H1 (cell line): ENCODE results near the gene SCAMP5. TPM values are rescaled to one million over a fixed set of nuclear protein-coding genes. Genes with fewer than 3 reads are reported as not detected.

Experiments used
- FOSL1 ChIP-seq: IDR thresholded peaks from 2 replicates; pipeline ENCODE4 v1.6.1; 2011; ENCODE audit warnings: mild to moderate bottlenecking, low read depth, low read length, moderate library complexity; ENCODE audit not compliant: insufficient read depth
- HDAC2 ChIP-seq, 2 experiments: fragments of 300-600 bp in 1 of 2; sonication (generic) in 1 of 2; IDR thresholded peaks; 2 replicates each; pipeline ENCODE4 v1.6.1; 2011 to 2012; ENCODE audit warnings: low read depth in 2 of 2, low read length in 2 of 2, mild to moderate bottlenecking in 2 of 2, moderate library complexity in 2 of 2, borderline replicate concordance in 1 of 2, inconsistent platforms in 1 of 2
- SRF ChIP-seq: IDR thresholded peaks from 2 replicates; pipeline ENCODE4 v1.6.1; 2011; ENCODE audit warnings: mild to moderate bottlenecking, low read depth, low read length, moderate library complexity
- polyA plus RNA-seq, 7 experiments: library from polyadenylated mRNA; depleted of rRNA in 3 of 7; stranded (reverse) in 5 of 7; unstranded in 2 of 7; fragments of >200 nt in 5 of 7; fragments of 200-250 nt in 2 of 7; gene quantifications; 1 replicate in 5 of 7; 2 replicates in 1 of 7; 4 replicates in 1 of 7; pipeline versions ENCODE4 v1.2.1 to v1.2.3, GENCODE V29; 2011 to 2013; ENCODE audit warnings: missing spikeins in 2 of 7, mixed read lengths in 2 of 7
- total RNA-seq: library from RNA; stranded (reverse); fragmentation: NEBNext Ultra II Directional; extraction: Animal tissue kit (Norgen Biotek cat#: 25700); gene quantifications from 2 replicates; pipeline ENCODE4 v1.2.1, GENCODE V29; 2021

Gene SCAMP5
- total and polyA plus RNA-seq, 2 of the 8 experiments (the other 6 are each of a cell fraction or from before 2014, with no cell fraction given), result 55.4 to 94.7 TPM

DNA sequence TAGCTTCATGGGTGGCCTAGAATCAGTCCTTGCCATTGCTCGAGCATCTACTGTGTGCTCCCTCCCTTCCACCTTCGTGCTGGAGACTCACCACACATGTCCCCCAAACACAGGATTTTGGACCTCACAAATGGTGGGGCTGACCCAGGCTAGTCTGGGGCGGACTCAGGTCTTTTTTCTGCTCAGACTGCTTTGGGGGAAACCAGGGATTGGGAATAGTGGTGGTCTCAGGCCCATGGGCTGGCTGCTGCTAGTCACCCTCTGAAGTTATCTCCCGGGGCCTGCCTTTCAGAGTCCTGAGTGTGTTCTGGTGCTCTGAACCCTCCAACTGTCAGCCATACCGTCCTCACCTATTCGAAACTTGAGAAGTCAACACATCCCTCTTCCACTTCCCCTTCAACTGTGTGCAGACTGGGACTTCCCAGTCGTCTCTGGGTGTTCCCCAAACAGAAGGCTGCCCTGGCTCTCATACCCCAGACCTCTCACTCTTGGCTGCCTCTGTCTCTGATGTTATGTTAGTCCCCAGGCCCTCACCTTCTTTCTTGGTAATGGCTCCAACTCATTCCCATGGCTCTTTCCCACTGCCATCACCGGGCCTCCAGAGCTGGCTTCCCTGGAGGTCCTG is 74.0 kb downstream of the SCAMP5 start (continued):
- TF ChIP-seq FOSL1, result no peak
- no peak for TF ChIP-seq HDAC2 (IDR thresholded peaks at IDR 0.05; ENCODE audit: borderline replicate concordance in 1 of 2, low read depth in 2 of 2, low read length in 2 of 2)
- no peak for TF ChIP-seq SRF
